Measurements from ENCODE around the gene MDK. TPM values are rescaled to one million over a fixed set of nuclear protein-coding genes. Genes with fewer than 3 reads are reported as not detected.

MDK gene
- total RNA-seq, 2 experiments from 2014 or later = 5.5 to 6.5 TPM

GRCh38 chr11:46335271-46335670 lies 46.2 kb upstream of the MDK start:
- Mint-ChIP-seq H3K9me3 (no peaks in the 10 kb centered on the region), H3K4me1 (ENCODE audit: low read depth) (peaks cover 86% of the 10 kb centered on the region), H3K4me3 (peak overlapping the region; percentile 96), H3K27me3 (no peaks in the 10 kb centered on the region), H3K36me3 (ENCODE audit: low read depth) (peaks cover 13% of the 10 kb centered on the region), H3K27ac (peak overlapping the region; percentile 91)
- no peak for DNase-seq
- no peak for TF ChIP-seq CTCF (IDR thresholded peaks at IDR 0.05)
- no peak overlapping the region for H3K27ac ChIP-seq (ENCODE audit: low read depth in 1 of 2, low read length in 2 of 2)
- H3K27me3 ChIP-seq (ENCODE audit: control insufficient read depth in 1 of 2, insufficient read depth in 2 of 2, low read length in 2 of 2) = peaks cover 0 to 5% of the 10 kb centered on the region in 2 experiments
- no peaks in the 10 kb centered on the region for H3K36me3 ChIP-seq (ENCODE audit: insufficient read depth, low read length)
- CTCF ChIA-PET = no interaction called here
- peaks cover 93% of the 10 kb centered on the region for H3K4me1 ChIP-seq (ENCODE audit: insufficient read depth, low read length)
- POLR2A ChIA-PET = interaction anchor here (8.6 kb wide), 1 partner anchor 13 kb away, joined by 266 read pairs; the partner anchor contains the start of gene DGKZ
- intact Hi-C loops (cut with DNase I, micrococcal nuclease) = no loop called here
- H3K4me3 ChIP-seq (ENCODE audit: low read length) = no peak overlapping the region
- ATAC-seq (ENCODE audit: poor library complexity) = no peak
- H3K9me3 ChIP-seq (ENCODE audit: control insufficient read depth in 1 of 2, insufficient read depth in 1 of 2, low read length in 2 of 2) = no peaks in the 10 kb centered on the region

DNA sequence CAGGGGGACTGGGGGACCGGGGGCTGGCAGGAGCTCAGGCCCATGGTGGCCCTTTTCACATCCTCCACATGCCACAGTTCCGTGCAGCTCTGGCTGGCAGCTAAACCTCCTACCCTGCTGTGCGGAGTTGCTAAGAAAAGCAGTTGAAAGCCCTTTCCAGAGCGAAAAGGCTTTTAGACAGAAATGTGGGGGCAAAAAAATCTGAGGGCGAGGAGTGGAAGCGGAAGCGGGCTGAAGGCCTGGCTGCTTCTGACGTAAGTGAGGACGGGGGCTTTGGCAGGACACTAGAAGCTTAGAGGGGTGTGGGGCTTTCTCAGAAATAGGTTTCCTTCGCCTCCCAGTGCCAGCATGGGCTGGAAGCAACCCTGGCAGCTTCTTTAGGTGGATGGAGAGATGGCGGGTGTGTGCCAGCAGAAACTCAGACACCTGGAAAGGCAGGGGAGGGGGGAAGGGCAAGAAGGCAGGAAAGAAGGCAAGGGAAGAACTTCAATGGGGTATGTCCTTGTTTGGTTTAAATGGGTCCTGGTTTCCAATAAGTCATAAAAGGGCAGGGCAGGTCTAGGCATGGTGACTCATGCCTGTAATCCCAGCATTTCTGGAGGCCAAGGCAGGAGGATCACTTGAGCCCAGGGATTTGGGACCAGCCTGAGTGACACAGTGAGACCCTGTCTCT lies 45.4 kb upstream of the MDK start:
- H3K4me1 ChIP-seq (ENCODE audit: insufficient read depth, low read length) = peaks cover 93% of the 10 kb centered on the region
- no peak overlapping the region for H3K4me3 ChIP-seq (ENCODE audit: low read length)
- ATAC-seq (ENCODE audit: poor library complexity) (no peak), DNase-seq (no peak)
- no peaks in the 10 kb centered on the region for H3K36me3 ChIP-seq (ENCODE audit: insufficient read depth, low read length)
- ChIA-PET POLR2A (interaction anchor here (8.6 kb wide), 1 partner anchor 12 kb away, joined by 266 read pairs; the partner anchor contains the start of gene DGKZ), CTCF (no interaction called here)
- Mint-ChIP-seq H3K4me3 (peak overlapping the region; percentile 76), H3K36me3 (ENCODE audit: low read depth) (peaks cover 13% of the 10 kb centered on the region), H3K4me1 (ENCODE audit: low read depth) (peaks cover 85% of the 10 kb centered on the region), H3K9me3 (no peaks in the 10 kb centered on the region), H3K27me3 (no peaks in the 10 kb centered on the region), H3K27ac (peak overlapping the region; percentile 91)
- H3K9me3 ChIP-seq (ENCODE audit: control insufficient read depth in 1 of 2, insufficient read depth in 1 of 2, low read length in 2 of 2) = no peaks in the 10 kb centered on the region
- intact Hi-C loops (cut with DNase I, micrococcal nuclease) = no loop called here
- no peak overlapping the region for H3K27ac ChIP-seq (ENCODE audit: low read depth in 1 of 2, low read length in 2 of 2)
- H3K27me3 ChIP-seq (ENCODE audit: control insufficient read depth in 1 of 2, insufficient read depth in 2 of 2, low read length in 2 of 2) = peaks cover 0 to 5% of the 10 kb centered on the region in 2 experiments
- TF ChIP-seq CTCF (IDR thresholded peaks at IDR 0.05) = no peak

- H3K9me3 Mint-ChIP-seq = no peaks in the 10 kb centered on the region
- no peak for TF ChIP-seq CTCF (IDR thresholded peaks at IDR 0.05)
- ChIA-PET POLR2A (interaction anchor here (8.6 kb wide), 1 partner anchor 12 kb away, joined by 266 read pairs; the partner anchor contains the start of gene DGKZ), CTCF (no interaction called here)
- H3K27me3 ChIP-seq (ENCODE audit: control insufficient read depth in 1 of 2, insufficient read depth in 2 of 2, low read length in 2 of 2) = peaks cover 0 to 5% of the 10 kb centered on the region in 2 experiments
- H3K36me3 Mint-ChIP-seq (ENCODE audit: low read depth) = peaks cover 10% of the 10 kb centered on the region
- peaks cover 91% of the 10 kb centered on the region for H3K4me1 ChIP-seq (ENCODE audit: insufficient read depth, low read length)
- H3K27ac ChIP-seq (ENCODE audit: low read depth in 1 of 2, low read length in 2 of 2) = no peak overlapping the region
- ATAC-seq (ENCODE audit: poor library complexity) = peak; percentile 22
- intact Hi-C loops (cut with DNase I, micrococcal nuclease) = no loop called here
- H3K27me3 Mint-ChIP-seq = no peaks in the 10 kb centered on the region
- H3K4me3 Mint-ChIP-seq = peak overlapping the region; percentile 76
- H3K36me3 ChIP-seq (ENCODE audit: insufficient read depth, low read length) = no peaks in the 10 kb centered on the region
- DNase-seq = peak in 3 of 14 experiments; percentile 37 to 59 (median 52)
- peak overlapping the region; percentile 91 for H3K27ac Mint-ChIP-seq
- no peaks in the 10 kb centered on the region for H3K9me3 ChIP-seq (ENCODE audit: control insufficient read depth in 1 of 2, insufficient read depth in 1 of 2, low read length in 2 of 2)
- H3K4me1 Mint-ChIP-seq (ENCODE audit: low read depth) = peaks cover 85% of the 10 kb centered on the region
- H3K4me3 ChIP-seq (ENCODE audit: low read length) = no peak overlapping the region
These were observed 44.8 kb upstream of the MDK start for GRCh38 chr11:46336563-46337180.

All from CD4-positive, alpha-beta T cell (primary cell).